Endothelial cell of umbilical vein (primary cell): ENCODE results near the gene ZBTB7B. TPM values are rescaled to one million over a fixed set of nuclear protein-coding genes. Genes with fewer than 3 reads are reported as not detected.

Source experiments
- Bru-seq: library from RNA; stranded (reverse); fragments of 400-500 nt; gene quantifications from one replicate; lab custom pipeline; 2021; lab: Mats Ljungman, UMichigan
- BruChase-seq, 2 experiments: library from RNA; stranded (reverse); fragments of 400-500 nt; gene quantifications; one replicate each; lab custom pipeline; 2021; lab: Mats Ljungman, UMichigan
- BruUV-seq: library from RNA; stranded (reverse); fragments of 400-500 nt; replicated peaks from 2 replicates; lab custom pipeline; 2021; lab: Mats Ljungman, UMichigan
- CTCF ChIA-PET: fragments of 300-600, 350-600 bp; sonication (Branson Sonifier 250); formaldehyde crosslinking; loops from one replicate; lab custom pipeline; 2021; ENCODE audit warnings: antibody characterized with exemption, inconsistent platforms; lab: Charles Lee
- POLR2A ChIA-PET: fragments of 300-600, 350-600 bp; sonication (Branson Sonifier 250); formaldehyde crosslinking; loops from one replicate; lab custom pipeline; 2021; ENCODE audit warnings: antibody characterized with exemption, inconsistent platforms; lab: Charles Lee
- DNase-seq: peaks from one replicate; pipeline ENCODE4 v3.0.0-alpha.2; 2011; ENCODE audit warnings: low read depth, low spot score
- FAIRE-seq: peaks from 2 replicates; lab custom pipeline; 2011; peaks lifted over from hg19 to GRCh38; lab: Jason Lieb, UNC
- H2AFZ ChIP-seq: 2 replicates; pipeline ENCODE4 v1.6.0; 2012; ENCODE audit warnings: low read depth, low read length, control low read depth, inconsistent platforms
- H3K27ac ChIP-seq: 2 replicates; pipeline ENCODE4 v1.5.1; 2011; ENCODE audit warnings: low read depth, mild to moderate bottlenecking, control low read depth, low read length, moderate library complexity; ENCODE audit not compliant: insufficient read depth
- H3K27me3 ChIP-seq, 2 experiments: 2 replicates each; pipeline versions ENCODE4 v1.6.0 to v1.6.1; 2011; ENCODE audit warnings: low read length in 2 of 2, mixed read lengths in 1 of 2; ENCODE audit not compliant: control insufficient read depth in 2 of 2, insufficient read depth in 2 of 2
- H3K36me3 ChIP-seq, 2 experiments: 2 replicates in 1 of 2; 3 replicates in 1 of 2; pipeline ENCODE4 v1.5.1; 2011; ENCODE audit warnings: low read length in 2 of 2, mild to moderate bottlenecking in 1 of 2, moderate library complexity in 1 of 2; ENCODE audit not compliant: control insufficient read depth in 2 of 2, insufficient read depth in 2 of 2; ENCODE audit errors: extremely low read depth in 1 of 2
- H3K4me1 ChIP-seq: 3 replicates; pipeline ENCODE4 v1.5.1; 2011; ENCODE audit warnings: mild to moderate bottlenecking, low read length; ENCODE audit not compliant: control insufficient read depth, insufficient read depth; ENCODE audit errors: extremely low read depth
- H3K4me2 ChIP-seq: 2 replicates; pipeline ENCODE4 v1.6.1; 2011; ENCODE audit warnings: low read length, control low read depth, mixed read lengths; ENCODE audit not compliant: insufficient read depth
- H3K4me3 ChIP-seq, 3 experiments: fragments of 200-600 bp in 1 of 3; sonication (generic), shearing (Covaris generic) in 1 of 3; replicated peaks in 1 of 3; 2 replicates each; pipeline ENCODE4 v1.5.1; 2011 to 2016; ENCODE audit warnings: control low read depth in 3 of 3, low read length in 3 of 3, mild to moderate bottlenecking in 2 of 3, inconsistent platforms in 1 of 3, low read depth in 1 of 3, moderate library complexity in 1 of 3; ENCODE audit not compliant: insufficient read depth in 1 of 3
- H3K79me2 ChIP-seq: 2 replicates; pipeline ENCODE4 v1.6.0; 2012; ENCODE audit warnings: low read length, inconsistent platforms; ENCODE audit not compliant: control insufficient read depth, insufficient read depth
- H3K9ac ChIP-seq: replicated peaks from 2 replicates; pipeline ENCODE3; 2011; ENCODE audit warnings: low read length, control low read depth; ENCODE audit not compliant: insufficient read depth; ENCODE audit errors: extremely low read depth
- H3K9me1 ChIP-seq: replicated peaks from 3 replicates; pipeline ENCODE4 v1.6.0; 2011; ENCODE audit warnings: mild to moderate bottlenecking, low read length; ENCODE audit not compliant: control insufficient read depth, insufficient read depth; ENCODE audit errors: extremely low read depth
- H3K9me3 ChIP-seq: replicated peaks from 2 replicates; pipeline ENCODE4 v1.5.1; 2012; ENCODE audit warnings: low read length, inconsistent platforms; ENCODE audit not compliant: control insufficient read depth, insufficient read depth
- H4K20me1 ChIP-seq: replicated peaks from 2 replicates; pipeline ENCODE3; 2011; ENCODE audit warnings: mild to moderate bottlenecking, low read length; ENCODE audit not compliant: control insufficient read depth, insufficient read depth; ENCODE audit errors: extremely low read depth
- CTCF ChIP-seq, 2 donors: IDR thresholded peaks; 1 replicate in 1 of 2; 2 replicates in 1 of 2; pipeline ENCODE4 v1.5.1; 2011; ENCODE audit warnings: low read length in 2 of 2, mild to moderate bottlenecking in 2 of 2, moderate library complexity in 2 of 2, control low read depth in 1 of 2, inconsistent platforms in 1 of 2, low read depth in 1 of 2; ENCODE audit not compliant: insufficient read depth in 1 of 2; ENCODE audit errors: extremely low read depth in 1 of 2
- FOS ChIP-seq: IDR thresholded peaks from 2 replicates; pipeline ENCODE4 v1.6.1; 2011; ENCODE audit warnings: mild to moderate bottlenecking, low read length, moderate library complexity, borderline replicate concordance; ENCODE audit not compliant: insufficient read depth
- GATA2 ChIP-seq: IDR thresholded peaks from 2 replicates; pipeline ENCODE4 v1.7.0; 2011; ENCODE audit warnings: low read depth, mild to moderate bottlenecking, moderate library complexity, mixed read lengths, low read length; ENCODE audit not compliant: insufficient read length, insufficient read depth
- MYC ChIP-seq: IDR thresholded peaks from one replicate; pipeline ENCODE4 v1.6.1; 2011; ENCODE audit warnings: mild to moderate bottlenecking, low read depth, low read length
- POLR2A ChIP-seq: IDR thresholded peaks from 2 replicates; pipeline ENCODE4 v1.6.1; 2012; ENCODE audit warnings: low read depth, mild to moderate bottlenecking, control low read depth, low read length
- POLR2AphosphoS5 ChIP-seq: IDR thresholded peaks from 2 replicates; pipeline ENCODE4 v1.6.1; 2012; ENCODE audit warnings: low read depth, mild to moderate bottlenecking, control low read depth, low read length, moderate library complexity; ENCODE audit not compliant: insufficient read depth
- dilution Hi-C: fragments of 300-500 bp; cut with MboI; formaldehyde crosslinking; loops from one replicate; pipeline ENCODE4 v1.15.0; 2019; ENCODE audit warnings: low sequenced_read_pairs; ENCODE audit not compliant: extremely low pct_ligation_motif_present
- intact Hi-C: fragments of 100-400 bp; cut with micrococcal nuclease; formaldehyde crosslinking; loops from one replicate; pipeline ENCODE4 v1.10.0; 2022
- long read RNA-seq: library from polyadenylated mRNA; stranded (forward); transcript quantifications from one replicate; pipeline ENCODE4 v2.0.0, GENCODE V29; 2021
- polyA minus RNA-seq, 3 experiments: library from RNA; depleted of rRNA, polyadenylated mRNA; stranded (reverse); fragments of >200 nt; gene quantifications; 1 replicate in 1 of 3; 2 replicates in 2 of 3; pipeline ENCODE4 v1.2.3, GENCODE V29; 2011
- polyA plus RNA-seq, 4 experiments: library from polyadenylated mRNA; depleted of rRNA in 3 of 4; stranded (reverse) in 3 of 4; unstranded in 1 of 4; fragments of >200 nt; gene quantifications; 2 replicates each; pipeline versions ENCODE4 v1.2.1 to v1.2.3, GENCODE V29; 2011 to 2012; ENCODE audit warnings: missing spikeins in 1 of 4
- total RNA-seq: library from RNA; stranded (reverse); gene quantifications from 2 replicates; pipeline ENCODE4 v1.2.3, GENCODE V29; 2021
- TF ChIP-seq, protein P1 (sequence below): IDR thresholded peaks from 2 replicates; pipeline ENCODE4 v1.6.1; 2011; ENCODE audit not compliant: insufficient read depth, insufficient read length

The ZBTB7B gene
- total RNA-seq = 20.0 and 24.0 TPM in 2 replicates
- polyA plus RNA-seq = 26.2 and 32.6 TPM in 2 replicates
- 9.8 and 15.2 TPM in 2 replicates for polyA plus RNA-seq (2011; cell fraction: cytosol; rRNA removed)
- polyA plus RNA-seq (2011; cell fraction: nucleus; rRNA removed) = 28.5 and 36.3 TPM in 2 replicates
- 10.3 and 10.8 TPM in 2 replicates for polyA plus RNA-seq (2012)
- 10.5 and 12.1 TPM in 2 replicates for polyA minus RNA-seq
- 31.3 TPM for polyA minus RNA-seq (2011; cell fraction: cytosol; rRNA and poly(A)+ RNA removed)
- polyA minus RNA-seq (2011; cell fraction: nucleus; rRNA and poly(A)+ RNA removed) = 6.4 and 11.7 TPM in 2 replicates
- Bru-seq, nascent RNA = percentile 47 among the genes with signal in this experiment
- percentile 76 among the genes with signal in this experiment for BruChase-seq, experiment 1, labeled RNA remaining after a 6-hour chase
- percentile 68 among the genes with signal in this experiment for BruChase-seq, experiment 2, labeled RNA remaining after a 2-hour chase
- long read RNA-seq, partial matches to known transcripts = 0 of 15 reads
- long read RNA-seq, other reads (novel, unspliced or antisense) = 12 of 15 reads

- peak within 1 kb of the TSS; percentile 63 for H3K27ac ChIP-seq
- peak within 1 kb of the TSS; percentile 69 for H3K9ac ChIP-seq
- H4K20me1 ChIP-seq = no peaks in the 10 kb centered on the region
- POLR2A ChIA-PET = no interaction called here
- DNase-seq (peak; percentile 54), FAIRE-seq (peak; percentile 48)
- BruUV-seq = no TSS peak
- H3K36me3 ChIP-seq = no peaks in the 10 kb centered on the region
- dilution Hi-C loops (no loop called here), intact Hi-C loops (loop anchor here (1.0 to 5.0 kb wide), 8 partner anchors 15 to 445 kb away; partner anchors contain the start of genes ADAM15, PBXIP1 and UBE2Q1)
- peak within 1 kb of the TSS; percentile 87 for H3K4me2 ChIP-seq
- peaks cover 16% of the 10 kb centered on the region for H3K79me2 ChIP-seq
- TF ChIP-seq MYC (no peak), GATA2 (no peak), FOS (no peak), POLR2A (no peak), CTCF (IDR thresholded peaks at IDR 0.05; ENCODE audit: extremely low read depth in 1 of 2, insufficient read depth in 1 of 2, low read depth in 1 of 2, low read length in 2 of 2) (no peak), POLR2AphosphoS5 (no peak)
- TF ChIP-seq, protein P1, sequence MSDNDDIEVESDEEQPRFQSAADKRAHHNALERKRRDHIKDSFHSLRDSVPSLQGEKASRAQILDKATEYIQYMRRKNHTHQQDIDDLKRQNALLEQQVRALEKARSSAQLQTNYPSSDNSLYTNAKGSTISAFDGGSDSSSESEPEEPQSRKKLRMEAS = no peak
- H3K9me3 ChIP-seq = no peaks in the 10 kb centered on the region
- H3K4me1 ChIP-seq = peaks cover 25% of the 10 kb centered on the region
- peak within 1 kb of the TSS; percentile 57 to 94 (median 65) for H3K4me3 ChIP-seq
- H3K27me3 ChIP-seq = no peaks in the 10 kb centered on the region
- H3K9me1 ChIP-seq = no peaks in the 10 kb centered on the region
- H2AFZ ChIP-seq = peak within 1 kb of the TSS; percentile 93
- CTCF ChIA-PET = interaction anchor here (1.0 to 6.5 kb wide), 5 partner anchors 9 to 82 kb away, joined by 3 to 87 read pairs (median 4); partner anchors contain the start of genes LENEP, PYGO2 and SHC1
These were observed at the start of gene ZBTB7B for GRCh38 chr1:155002464-155003226. Gene ZBTB7B, plus strand, starts transcription at chr1:155002802. Its CDS starts 11,859 bp downstream, at chr1:155014661.
